ENCODE data around the gene KIF12.

Gene KIF12

DNA sequence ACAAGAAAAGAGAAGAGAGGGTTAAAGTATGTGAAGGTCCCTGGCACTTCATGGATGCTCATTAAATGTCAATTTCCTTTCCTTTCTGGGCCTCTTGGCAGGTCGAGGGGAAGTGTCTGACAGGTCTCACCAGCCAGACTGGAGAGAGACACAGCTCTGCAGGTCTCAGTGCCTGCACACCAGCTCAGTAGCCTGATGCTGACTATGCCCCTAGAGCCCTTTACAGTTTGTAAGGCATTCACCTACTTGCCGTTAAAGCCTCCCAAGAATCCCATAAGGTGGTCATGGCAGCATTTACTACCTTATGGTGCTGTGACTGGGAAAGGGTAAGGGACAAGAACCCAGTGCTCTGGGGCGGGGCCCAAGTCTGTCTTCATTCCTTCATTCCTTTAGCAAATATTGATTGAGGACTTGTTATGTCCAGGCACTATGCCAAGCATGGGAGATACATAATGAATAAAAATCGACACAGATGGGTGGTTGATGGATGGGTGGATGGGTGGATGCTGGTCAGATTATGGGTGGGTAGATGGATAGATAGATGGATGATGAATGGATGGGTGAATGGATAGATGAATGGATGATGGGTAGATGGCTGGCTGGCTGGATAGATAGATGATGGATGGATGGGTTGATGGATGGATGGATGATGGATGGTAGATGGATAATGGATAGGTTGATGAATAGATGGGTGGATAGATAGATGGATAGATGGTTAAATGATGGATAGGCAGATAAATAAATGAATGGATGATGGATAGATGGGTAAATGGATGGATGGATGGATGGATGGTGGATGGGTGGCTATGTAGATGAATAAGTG lies 21.3 kb upstream of the KIF12 start:
- DNase-seq = no peak
- Mint-ChIP-seq H3K4me1 (peaks cover 71% of the 10 kb centered on the region), H3K9me3 (no peaks in the 10 kb centered on the region), H3K36me3 (ENCODE audit: low read depth) (no peaks in the 10 kb centered on the region), H3K27me3 (ENCODE audit: low read depth, poor library complexity) (peaks cover 13% of the 10 kb centered on the region), H3K27ac (no peak overlapping the region), H3K4me3 (no peak overlapping the region)
- TF ChIP-seq, protein P1, sequence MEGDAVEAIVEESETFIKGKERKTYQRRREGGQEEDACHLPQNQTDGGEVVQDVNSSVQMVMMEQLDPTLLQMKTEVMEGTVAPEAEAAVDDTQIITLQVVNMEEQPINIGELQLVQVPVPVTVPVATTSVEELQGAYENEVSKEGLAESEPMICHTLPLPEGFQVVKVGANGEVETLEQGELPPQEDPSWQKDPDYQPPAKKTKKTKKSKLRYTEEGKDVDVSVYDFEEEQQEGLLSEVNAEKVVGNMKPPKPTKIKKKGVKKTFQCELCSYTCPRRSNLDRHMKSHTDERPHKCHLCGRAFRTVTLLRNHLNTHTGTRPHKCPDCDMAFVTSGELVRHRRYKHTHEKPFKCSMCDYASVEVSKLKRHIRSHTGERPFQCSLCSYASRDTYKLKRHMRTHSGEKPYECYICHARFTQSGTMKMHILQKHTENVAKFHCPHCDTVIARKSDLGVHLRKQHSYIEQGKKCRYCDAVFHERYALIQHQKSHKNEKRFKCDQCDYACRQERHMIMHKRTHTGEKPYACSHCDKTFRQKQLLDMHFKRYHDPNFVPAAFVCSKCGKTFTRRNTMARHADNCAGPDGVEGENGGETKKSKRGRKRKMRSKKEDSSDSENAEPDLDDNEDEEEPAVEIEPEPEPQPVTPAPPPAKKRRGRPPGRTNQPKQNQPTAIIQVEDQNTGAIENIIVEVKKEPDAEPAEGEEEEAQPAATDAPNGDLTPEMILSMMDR (IDR thresholded peaks at IDR 0.05) = no peak

DNA sequence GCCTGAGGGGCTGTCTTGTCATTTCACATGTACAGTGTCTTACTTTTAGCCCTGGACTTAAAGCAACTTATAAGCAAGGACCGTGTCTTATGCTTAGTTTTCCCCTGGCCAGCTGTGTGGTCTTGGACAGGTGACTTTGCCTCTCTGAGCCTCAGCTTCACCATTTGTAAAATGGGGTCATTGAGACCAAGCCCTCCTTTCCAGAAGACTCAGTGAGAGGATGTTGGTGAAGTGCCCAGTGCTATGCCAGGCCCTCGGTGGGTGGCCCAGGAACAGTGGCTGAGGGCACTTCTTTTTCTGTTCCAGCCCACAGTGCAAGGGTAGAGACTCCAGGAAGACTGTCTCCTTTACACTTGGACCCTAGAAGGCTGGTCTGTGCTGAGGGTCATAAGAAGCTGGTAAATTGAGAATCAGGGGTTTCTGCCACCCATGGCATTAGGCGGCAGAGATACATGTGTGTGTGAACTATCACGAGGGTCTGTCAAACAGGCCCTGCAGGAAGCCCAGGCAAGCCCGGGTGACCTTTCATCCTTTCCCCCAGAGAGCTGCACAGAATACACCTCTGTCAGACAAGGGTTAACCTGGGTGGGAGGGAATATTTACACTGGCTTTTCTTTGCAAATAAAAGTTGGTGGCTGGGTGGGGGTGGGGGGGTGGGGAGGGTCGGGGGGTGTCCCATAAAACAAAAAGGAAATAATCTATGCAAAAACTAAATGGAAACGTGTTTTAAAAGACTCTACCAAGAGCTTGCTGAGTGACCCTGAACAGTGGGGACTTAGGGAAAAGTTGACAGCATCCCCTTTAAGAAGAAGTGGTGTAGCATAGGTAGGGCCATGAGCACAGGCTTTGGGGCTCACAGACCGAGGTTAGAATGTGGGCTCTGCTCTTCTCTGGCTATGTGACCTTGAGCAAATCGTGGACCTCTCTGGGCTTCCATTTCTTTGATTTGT lies 20.4 kb upstream of the KIF12 start:
- DNase-seq = no peak
- Mint-ChIP-seq H3K4me3 (no peak overlapping the region), H3K27ac (no peak overlapping the region), H3K9me3 (no peaks in the 10 kb centered on the region), H3K36me3 (ENCODE audit: low read depth) (no peaks in the 10 kb centered on the region), H3K27me3 (ENCODE audit: low read depth, poor library complexity) (peaks cover 14% of the 10 kb centered on the region), H3K4me1 (peaks cover 62% of the 10 kb centered on the region)
- TF ChIP-seq, protein P1 (IDR thresholded peaks at IDR 0.05) = no peak

DNA sequence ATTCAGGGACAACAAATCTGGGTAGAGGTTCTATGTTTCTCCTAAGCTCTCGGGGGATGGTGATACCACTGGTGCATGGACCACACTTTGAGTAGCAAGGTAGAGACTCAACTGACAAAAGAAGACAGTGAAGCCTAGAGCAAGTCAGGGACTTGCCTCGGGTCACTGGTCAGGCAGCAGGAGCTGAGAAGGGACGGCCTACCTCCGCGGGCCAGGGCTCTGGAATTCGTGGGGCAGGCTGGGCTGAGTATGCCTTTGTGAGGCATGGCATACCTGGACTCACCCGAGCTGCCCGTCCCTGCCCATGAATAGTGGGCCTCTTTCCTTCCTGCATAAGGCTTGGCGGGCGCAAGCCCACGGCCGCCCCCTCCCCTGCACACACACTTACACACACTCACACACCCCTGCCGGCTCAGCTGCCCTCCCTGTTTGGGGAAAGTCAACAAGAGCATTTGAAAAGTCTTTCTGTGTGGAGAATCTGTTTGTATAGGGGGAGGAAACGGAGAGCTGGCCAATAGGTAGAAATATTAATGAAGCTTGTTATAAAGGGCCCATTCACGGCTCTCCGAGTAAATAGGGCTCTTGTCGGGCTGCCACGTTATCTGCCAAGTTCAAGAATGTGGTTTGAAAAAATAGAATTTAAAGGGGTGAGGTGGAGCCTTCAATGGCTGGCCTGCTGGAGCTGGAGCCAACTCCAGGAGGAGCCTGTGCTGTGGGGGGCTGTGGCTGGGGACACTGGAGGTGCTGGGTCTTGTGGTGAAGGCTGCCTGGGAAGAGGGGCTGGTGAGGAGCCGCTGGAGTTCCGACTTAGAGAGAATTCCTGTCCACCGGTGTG lies 19.1 kb upstream of the KIF12 start:
- peaks cover 21% of the 10 kb centered on the region for H3K27me3 Mint-ChIP-seq (ENCODE audit: low read depth, poor library complexity)
- H3K36me3 Mint-ChIP-seq (ENCODE audit: low read depth) = no peaks in the 10 kb centered on the region
- H3K4me1 Mint-ChIP-seq = peaks cover 53% of the 10 kb centered on the region
- TF ChIP-seq, protein P1 (IDR thresholded peaks at IDR 0.05) = no peak
- DNase-seq = peak; percentile 45
- H3K9me3 Mint-ChIP-seq = no peaks in the 10 kb centered on the region
- H3K4me3 Mint-ChIP-seq = no peak overlapping the region
- peak overlapping the region; percentile 39 for H3K27ac Mint-ChIP-seq

DNA sequence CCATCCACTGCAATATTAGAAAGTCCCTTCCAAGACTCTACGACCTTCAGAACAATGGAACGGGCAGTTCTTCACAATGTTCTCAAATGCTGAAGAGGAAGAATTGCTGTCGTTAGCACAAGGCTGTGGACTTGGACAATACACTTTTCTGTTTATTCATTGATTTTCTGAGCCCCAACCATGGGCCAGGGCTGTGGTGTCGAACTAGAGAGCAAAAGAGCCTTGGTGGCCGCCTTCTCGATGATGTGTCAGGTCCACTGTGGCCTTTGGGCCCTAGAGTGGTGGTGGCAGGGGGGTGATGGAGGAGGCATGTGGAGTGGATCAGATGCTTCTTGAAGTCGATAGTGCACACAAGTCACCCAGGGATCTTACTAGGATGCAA lies 18.5 kb upstream of the KIF12 start:
- H3K4me3 Mint-ChIP-seq = no peak overlapping the region
- H3K27ac Mint-ChIP-seq = no peak overlapping the region
- DNase-seq = no peak
- TF ChIP-seq, protein P1 (IDR thresholded peaks at IDR 0.05) = no peak
- no peaks in the 10 kb centered on the region for H3K9me3 Mint-ChIP-seq
- no peaks in the 10 kb centered on the region for H3K36me3 Mint-ChIP-seq (ENCODE audit: low read depth)
- H3K4me1 Mint-ChIP-seq = peaks cover 48% of the 10 kb centered on the region
- H3K27me3 Mint-ChIP-seq (ENCODE audit: low read depth, poor library complexity) = peaks cover 24% of the 10 kb centered on the region

DNA sequence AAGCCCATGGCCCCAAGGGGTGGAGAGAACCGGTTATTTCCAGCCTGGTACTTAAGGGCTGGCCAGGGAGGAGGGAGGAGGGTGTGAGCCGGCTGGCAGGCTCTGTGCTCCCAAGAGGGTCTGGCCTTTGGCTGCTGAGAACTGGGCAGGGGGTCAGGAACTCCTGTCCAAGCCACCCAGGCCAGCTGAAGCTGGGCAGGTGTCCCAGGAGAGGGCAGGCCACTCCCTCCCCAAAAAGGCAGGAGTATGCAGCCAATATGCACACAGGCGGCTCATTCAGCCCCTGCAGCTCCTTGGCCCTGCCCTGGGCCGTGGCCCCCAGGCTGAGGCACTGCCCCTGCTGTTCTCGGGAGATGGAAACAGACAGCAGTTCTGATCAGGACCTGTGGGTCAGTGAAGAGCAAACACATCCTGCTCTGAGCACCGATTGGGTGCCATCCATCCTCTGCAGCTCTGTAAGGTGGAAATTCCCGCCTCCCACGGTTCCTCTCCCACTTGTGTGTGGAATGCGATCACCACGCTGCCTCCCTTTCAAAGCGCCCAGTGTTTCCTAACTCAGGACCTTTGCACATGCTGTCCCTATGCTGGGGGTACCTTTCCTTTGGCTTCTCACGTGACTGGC lies 17.1 kb upstream of the KIF12 start:
- TF ChIP-seq, protein P1 (IDR thresholded peaks at IDR 0.05) = no peak
- no peak overlapping the region for H3K4me3 Mint-ChIP-seq
- H3K27me3 Mint-ChIP-seq (ENCODE audit: low read depth, poor library complexity) = peaks cover 22% of the 10 kb centered on the region
- peaks cover 37% of the 10 kb centered on the region for H3K4me1 Mint-ChIP-seq
- no peak for DNase-seq
- H3K9me3 Mint-ChIP-seq = no peaks in the 10 kb centered on the region
- no peaks in the 10 kb centered on the region for H3K36me3 Mint-ChIP-seq (ENCODE audit: low read depth)
- H3K27ac Mint-ChIP-seq = no peak overlapping the region
